K562 (cell line): Measurements from ENCODE around the gene NBEA. TPM values are rescaled to one million over a fixed set of nuclear protein-coding genes. Genes with fewer than 3 reads are reported as not detected.

Experiments
- ADNP ChIP-seq: fragments of 200-800 bp; sonication (Bioruptor generic); IDR thresholded peaks from 2 replicates; pipeline ENCODE4 v1.6.1; 2016; ENCODE audit warnings: missing genetic modification characterization, missing compliant biosample characterization
- CEBPB ChIP-seq: fragments of 450-650 bp; IDR thresholded peaks from 2 replicates; pipeline ENCODE4 v1.6.1; 2016; ENCODE audit warnings: missing genetic modification characterization, missing compliant biosample characterization
- EZH2 ChIP-seq: IDR thresholded peaks from 2 replicates; pipeline ENCODE4 v1.6.1; 2012; ENCODE audit warnings: low read depth, mild to moderate bottlenecking, inconsistent platforms, low read length, borderline replicate concordance
- MLX ChIP-seq, 2 experiments: fragments of 450-650 bp in 1 of 2; sonication (generic) in 1 of 2; formaldehyde crosslinking; conservative IDR thresholded peaks; 2 replicates each; pipeline versions ENCODE4 v1.4.0 to v1.8.1; 2020 to 2022; ENCODE audit warnings: mild to moderate bottlenecking in 1 of 2, missing genetic modification reagents in 1 of 2
- PCBP2 ChIP-seq: fragments of 200-400 bp; formaldehyde crosslinking; IDR thresholded peaks from 2 replicates; pipeline ENCODE4 v1.6.1; 2018; ENCODE audit warnings: low read length, low read depth, mild to moderate bottlenecking, moderate library complexity; ENCODE audit not compliant: poor library complexity, severe bottlenecking
- TOE1 ChIP-seq, 2 experiments: fragments of 450-650 bp in 1 of 2; sonication (generic) in 1 of 2; formaldehyde crosslinking in 1 of 2; IDR thresholded peaks; 2 replicates each; pipeline versions ENCODE4 v1.7.1 to v1.8.0; 2016 to 2022; ENCODE audit warnings: borderline replicate concordance in 2 of 2, mild to moderate bottlenecking in 2 of 2, antibody characterized with exemption in 1 of 2, inconsistent platforms in 1 of 2, low read depth in 1 of 2, missing genetic modification reagents in 1 of 2, moderate library complexity in 1 of 2
- ZBTB43 ChIP-seq: sonication (generic); formaldehyde crosslinking; IDR thresholded peaks from 2 replicates; pipeline ENCODE4 v1.8.0; 2023; ENCODE audit warnings: mild to moderate bottlenecking, missing genetic modification reagents
- polyA plus RNA-seq, 8 experiments: library from polyadenylated mRNA; depleted of rRNA in 4 of 8; stranded (reverse) in 5 of 8; unstranded in 3 of 8; fragments of >200 nt; fragmentation: Nextera tagmentation in 2 of 8; fragmentation: Illumina TruSeq in 1 of 8; extraction: Ambion mirVana in 2 of 8; extraction: Trizol in 1 of 8; gene quantifications; 2 replicates each; pipeline versions ENCODE4 v1.2.1 to v1.2.3, GENCODE V29; 2011 to 2014; ENCODE audit warnings: inconsistent platforms in 1 of 8, missing spikeins in 1 of 8
- total RNA-seq, 7 experiments: library from RNA; depleted of rRNA in 6 of 7; stranded (reverse); fragments of >200 nt in 6 of 7; fragmentation: Illumina TruSeq in 2 of 7; extraction: Trizol in 2 of 7; gene quantifications; 2 replicates each; pipeline versions ENCODE4 v1.2.1 to v1.2.3, GENCODE V29; 2011 to 2021; ENCODE audit warnings: low replicate concordance in 1 of 7
- TF ChIP-seq, protein P1 (sequence below): sonication (generic); formaldehyde crosslinking; IDR thresholded peaks from 2 replicates; pipeline ENCODE4 v1.8.0; 2022; ENCODE audit warnings: missing genetic modification reagents, mild to moderate bottlenecking, borderline replicate concordance
- TF ChIP-seq, protein P2 (sequence below): fragments of 450-650 bp; IDR thresholded peaks from 2 replicates; pipeline ENCODE4 v1.6.1; 2016; ENCODE audit warnings: borderline replicate concordance

The NBEA gene
- total and polyA plus RNA-seq, 9 of the 15 experiments (the other 6 are each of a cell fraction or from before 2014, with no cell fraction given): 0.03 to 0.94 (median 0.05) TPM; not detected in 2

GRCh38 chr13:35162420-35162819 is 220.3 kb downstream of the NBEA start (continued):
- TF ChIP-seq, protein P1, sequence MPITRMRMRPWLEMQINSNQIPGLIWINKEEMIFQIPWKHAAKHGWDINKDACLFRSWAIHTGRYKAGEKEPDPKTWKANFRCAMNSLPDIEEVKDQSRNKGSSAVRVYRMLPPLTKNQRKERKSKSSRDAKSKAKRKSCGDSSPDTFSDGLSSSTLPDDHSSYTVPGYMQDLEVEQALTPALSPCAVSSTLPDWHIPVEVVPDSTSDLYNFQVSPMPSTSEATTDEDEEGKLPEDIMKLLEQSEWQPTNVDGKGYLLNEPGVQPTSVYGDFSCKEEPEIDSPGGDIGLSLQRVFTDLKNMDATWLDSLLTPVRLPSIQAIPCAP (CRISPR knock-in tag): no peak
- TF ChIP-seq ZBTB43: no peak
- TF ChIP-seq, protein P2, sequence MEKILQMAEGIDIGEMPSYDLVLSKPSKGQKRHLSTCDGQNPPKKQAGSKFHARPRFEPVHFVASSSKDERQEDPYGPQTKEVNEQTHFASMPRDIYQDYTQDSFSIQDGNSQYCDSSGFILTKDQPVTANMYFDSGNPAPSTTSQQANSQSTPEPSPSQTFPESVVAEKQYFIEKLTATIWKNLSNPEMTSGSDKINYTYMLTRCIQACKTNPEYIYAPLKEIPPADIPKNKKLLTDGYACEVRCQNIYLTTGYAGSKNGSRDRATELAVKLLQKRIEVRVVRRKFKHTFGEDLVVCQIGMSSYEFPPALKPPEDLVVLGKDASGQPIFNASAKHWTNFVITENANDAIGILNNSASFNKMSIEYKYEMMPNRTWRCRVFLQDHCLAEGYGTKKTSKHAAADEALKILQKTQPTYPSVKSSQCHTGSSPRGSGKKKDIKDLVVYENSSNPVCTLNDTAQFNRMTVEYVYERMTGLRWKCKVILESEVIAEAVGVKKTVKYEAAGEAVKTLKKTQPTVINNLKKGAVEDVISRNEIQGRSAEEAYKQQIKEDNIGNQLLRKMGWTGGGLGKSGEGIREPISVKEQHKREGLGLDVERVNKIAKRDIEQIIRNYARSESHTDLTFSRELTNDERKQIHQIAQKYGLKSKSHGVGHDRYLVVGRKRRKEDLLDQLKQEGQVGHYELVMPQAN: no peak
- TF ChIP-seq EZH2: no peak
- no peak for TF ChIP-seq PCBP2
- no peak for TF ChIP-seq MLX (CRISPR knock-in tag; conservative IDR thresholded peaks at IDR 0.05)
- TF ChIP-seq CEBPB (tag): no peak
- no peak for TF ChIP-seq TOE1 (IDR thresholded peaks at IDR 0.05; ENCODE audit: borderline replicate concordance)
- TF ChIP-seq TOE1 (CRISPR knock-in tag; IDR thresholded peaks at IDR 0.05; ENCODE audit: borderline replicate concordance, low read depth): no peak
- no peak for TF ChIP-seq ADNP (tag)
